Adrenal gland (tissue), 12 donors: Measurements from ENCODE around the gene PLD1. TPM values are rescaled to one million over a fixed set of nuclear protein-coding genes. Genes with fewer than 3 reads are reported as not detected.

Experiments used
- DNase-seq, 7 donors: peaks; one replicate each; pipeline ENCODE4 v3.0.0-alpha.2; 2019 to 2020
- H3K27ac ChIP-seq, 5 donors: fragments of 200-600 bp; sonication (generic) in 4 of 5; 1 replicate in 3 of 5; 2 replicates in 2 of 5; pipeline versions ENCODE4 v1.5.1 to v1.8.0; 2016 to 2020; ENCODE audit warnings: mild to moderate bottlenecking in 1 of 5
- H3K27me3 ChIP-seq: fragments of 200-600 bp; 2 replicates; pipeline ENCODE4 v1.8.0; 2021
- H3K36me3 ChIP-seq, 2 donors: fragments of 200-600 bp; replicated peaks in 1 of 2; 1 replicate in 1 of 2; 2 replicates in 1 of 2; pipeline versions ENCODE4 v1.5.1 to v1.8.0; 2018 to 2022
- H3K4me1 ChIP-seq, 2 donors: fragments of 200-600 bp; replicated peaks in 1 of 2; 1 replicate in 1 of 2; 2 replicates in 1 of 2; pipeline versions ENCODE4 v1.5.1 to v1.8.0; 2018 to 2021
- H3K4me3 ChIP-seq, 4 donors: fragments of 200-600 bp; sonication (generic) in 3 of 4; one replicate each; pipeline ENCODE4 v1.5.1; 2016 to 2018
- H3K9me3 ChIP-seq, 3 donors: fragments of 200-600 bp; sonication (generic) in 1 of 3; replicated peaks in 1 of 3; 1 replicate in 2 of 3; 2 replicates in 1 of 3; pipeline versions ENCODE4 v1.5.1 to v1.8.0; 2016 to 2021
- POLR2A ChIP-seq, 2 donors: fragments of 450-650 bp; IDR thresholded peaks; one replicate each; pipeline ENCODE4 v1.6.1; 2017; ENCODE audit warnings: antibody characterized with exemption in 2 of 2, mild to moderate bottlenecking in 2 of 2, moderate library complexity in 1 of 2
- WGBS, 4 donors: extraction: QIAGEN DNeasy Blood & Tissue Kit in 2 of 4; methylation state at CpG; one replicate each; pipeline versions ENCODE4 v1.1.5 to v1.1.7; 2013 to 2017; 5-methylcytosine and 5-hydroxymethylcytosine counted together
- intact Hi-C, 2 donors: fragments of 100-400 bp; cut with DNase I; formaldehyde crosslinking; loops; one replicate each; pipeline versions ENCODE4 v1.14.1 to v1.15.0; 2022 to 2023
- polyA plus RNA-seq, 3 donors: library from polyadenylated mRNA; stranded (reverse); fragments of 200-250 nt in 2 of 3; fragments of 350-450 nt in 1 of 3; fragmentation: Illumina TruSeq in 1 of 3; extraction: RNeasy Lipid Tissue Mini Kit (QIAGEN cat#74804) in 1 of 3; gene quantifications; one replicate each; pipeline ENCODE4 v1.2.3, GENCODE V29; 2013 to 2014
- total RNA-seq, 9 donors: library from RNA; depleted of rRNA in 4 of 9; stranded (reverse); fragments of >200 nt in 4 of 9; fragments of 120-200 nt in 1 of 9; fragmentation: NEBNext Ultra II Directional in 1 of 9; extraction: Animal tissue kit (Norgen Biotek cat#: 25700) in 1 of 9; gene quantifications; one replicate each; pipeline versions ENCODE4 v1.1.0 to v1.2.4, GENCODE V29; 2013 to 2023
- TF ChIP-seq, protein P1 (sequence below), 6 experiments: fragments of 450-650 bp in 4 of 6; fragments of 200-600 bp in 2 of 6; sonication (generic) in 1 of 6; IDR thresholded peaks; 1 replicate in 5 of 6; 2 replicates in 1 of 6; pipeline versions ENCODE4 v1.5.1 to v1.8.0; 2016 to 2021; ENCODE audit warnings: antibody characterized with exemption in 6 of 6, mild to moderate bottlenecking in 2 of 6, moderate library complexity in 1 of 6
- donor health status: healthy with polysubstance abuse.
- donor health status: Bipolar disorder and iron deficiency.
- donor health status: DM: yes; HTN: yes; CAD: no.
- donor health status: DM: no; HTN: no; CAD: no.
- donor health status: DM: no; HTN: no; CAD: no.
- donor health status: DM: yes; HTN: yes; CAD: no.

The PLD1 gene
- total and polyA plus RNA-seq, 12 donors, result 25.7 to 178 (median 94.5) TPM

- TF ChIP-seq, protein P1, sequence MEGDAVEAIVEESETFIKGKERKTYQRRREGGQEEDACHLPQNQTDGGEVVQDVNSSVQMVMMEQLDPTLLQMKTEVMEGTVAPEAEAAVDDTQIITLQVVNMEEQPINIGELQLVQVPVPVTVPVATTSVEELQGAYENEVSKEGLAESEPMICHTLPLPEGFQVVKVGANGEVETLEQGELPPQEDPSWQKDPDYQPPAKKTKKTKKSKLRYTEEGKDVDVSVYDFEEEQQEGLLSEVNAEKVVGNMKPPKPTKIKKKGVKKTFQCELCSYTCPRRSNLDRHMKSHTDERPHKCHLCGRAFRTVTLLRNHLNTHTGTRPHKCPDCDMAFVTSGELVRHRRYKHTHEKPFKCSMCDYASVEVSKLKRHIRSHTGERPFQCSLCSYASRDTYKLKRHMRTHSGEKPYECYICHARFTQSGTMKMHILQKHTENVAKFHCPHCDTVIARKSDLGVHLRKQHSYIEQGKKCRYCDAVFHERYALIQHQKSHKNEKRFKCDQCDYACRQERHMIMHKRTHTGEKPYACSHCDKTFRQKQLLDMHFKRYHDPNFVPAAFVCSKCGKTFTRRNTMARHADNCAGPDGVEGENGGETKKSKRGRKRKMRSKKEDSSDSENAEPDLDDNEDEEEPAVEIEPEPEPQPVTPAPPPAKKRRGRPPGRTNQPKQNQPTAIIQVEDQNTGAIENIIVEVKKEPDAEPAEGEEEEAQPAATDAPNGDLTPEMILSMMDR (IDR thresholded peaks at IDR 0.05), result no peak
- no peak for TF ChIP-seq POLR2A (IDR thresholded peaks at IDR 0.05)
- Histone ChIP-seq H3K27ac (peak overlapping the region; percentile 82 to 96 (median 94)), H3K36me3 (no peaks in the 10 kb centered on the region), H3K4me3 (peak overlapping the region in 3 of 4 donors; percentile 55 to 69 (median 62)), H3K27me3 (no peaks in the 10 kb centered on the region), H3K4me1 (peaks cover 0 to 35% of the 10 kb centered on the region in 2 donors), H3K9me3 (no peaks in the 10 kb centered on the region)
- 23 to 34% (median 26%) methylated on average over 16 to 22 of the region's 22 CpGs for WGBS, 4 donors
- DNase-seq, result no peak
- intact Hi-C loops, result no loop called here
Measured at GRCh38 chr3:171810629-171811294, 479 bp upstream of the PLD1 start.

DNA sequence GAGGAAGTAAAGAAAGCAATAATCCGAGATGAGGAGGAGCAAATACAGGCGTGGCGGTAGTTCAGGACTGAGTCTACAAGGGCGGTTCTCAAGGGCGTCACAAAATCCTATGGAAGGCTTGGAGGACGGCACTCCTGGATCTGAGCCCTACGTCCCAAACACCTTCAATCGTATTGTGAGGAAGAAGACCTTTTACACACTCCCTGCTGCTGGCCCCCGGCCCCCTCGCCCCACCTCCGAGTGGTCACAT, 747 bp downstream of the PLD1 start:
- Histone ChIP-seq H3K27ac (peak overlapping the region; percentile 82 to 96 (median 94)), H3K9me3 (no peaks in the 10 kb centered on the region), H3K36me3 (no peaks in the 10 kb centered on the region), H3K4me1 (peaks cover 0 to 46% of the 10 kb centered on the region in 2 donors), H3K4me3 (peak overlapping the region; percentile 1 to 69 (median 58)), H3K27me3 (no peaks in the 10 kb centered on the region)
- intact Hi-C loops, result no loop called here
- DNase-seq, result no peak
- no peak for TF ChIP-seq POLR2A (IDR thresholded peaks at IDR 0.05)
- TF ChIP-seq, protein P1 (IDR thresholded peaks at IDR 0.05), result no peak
- 0 to 2% (median 2%) methylated on average over 8 to 11 of the region's 11 CpGs for WGBS, 4 donors

DNA sequence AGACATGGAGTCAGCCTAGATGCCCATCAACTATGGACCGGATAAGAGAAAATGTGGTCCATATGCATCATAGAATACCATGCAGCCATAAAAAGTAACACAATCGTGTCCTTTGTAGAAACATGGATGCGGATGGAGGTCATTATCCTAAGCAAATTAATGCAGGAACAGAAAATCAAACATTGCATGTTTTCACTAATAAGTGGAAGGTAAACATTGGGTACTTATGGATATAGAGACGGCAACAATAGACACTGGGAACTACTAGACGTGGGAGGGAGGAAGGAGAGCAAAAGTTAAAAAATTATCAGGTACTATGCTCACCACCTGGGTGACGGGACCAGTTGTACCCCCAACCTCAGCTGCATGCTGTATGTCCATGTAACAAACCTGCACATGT, 2.5 kb downstream of the PLD1 start:
- intact Hi-C loops, result no loop called here

GRCh38 chr3:171807129-171807675, 3.1 kb downstream of the PLD1 start:
- intact Hi-C loops, result no loop called here
- Histone ChIP-seq H3K4me1 (peaks cover 0 to 62% of the 10 kb centered on the region in 2 donors), H3K27ac (peak overlapping the region in 2 of 5 donors; percentile 63 to 80)

More for the DNA sequence above, 2.5 kb downstream of the PLD1 start:
- Histone ChIP-seq H3K4me1 (peaks cover 0 to 56% of the 10 kb centered on the region in 2 donors), H3K27me3 (no peaks in the 10 kb centered on the region), H3K36me3 (no peaks in the 10 kb centered on the region), H3K4me3 (no peak overlapping the region), H3K27ac (no peak overlapping the region), H3K9me3 (no peaks in the 10 kb centered on the region)
- 96 to 98% (median 97%) methylated on average over 6 of the region's 6 CpGs for WGBS, 4 donors
- no peak for DNase-seq
- TF ChIP-seq, protein P1 (IDR thresholded peaks at IDR 0.05), result no peak
- TF ChIP-seq POLR2A (IDR thresholded peaks at IDR 0.05), result no peak

More at GRCh38 chr3:171807129-171807675, 3.1 kb downstream of the PLD1 start:
- WGBS, 4 donors, result 94 to 95% (median 95%) methylated on average over 7 of the region's 7 CpGs
- H3K36me3 ChIP-seq, result no peaks in the 10 kb centered on the region
- TF ChIP-seq POLR2A (IDR thresholded peaks at IDR 0.05), result no peak
- TF ChIP-seq, protein P1 (IDR thresholded peaks at IDR 0.05), result no peak
- no peaks in the 10 kb centered on the region for H3K27me3 ChIP-seq
- H3K9me3 ChIP-seq, result no peaks in the 10 kb centered on the region
- no peak overlapping the region for H3K4me3 ChIP-seq
- DNase-seq, result no peak
